ENCODE data around the gene VENTX.
A peak's percentile ranks its signal among the peaks of the same experiment; 100 is the strongest.

- TF ChIP-seq, protein P1, sequence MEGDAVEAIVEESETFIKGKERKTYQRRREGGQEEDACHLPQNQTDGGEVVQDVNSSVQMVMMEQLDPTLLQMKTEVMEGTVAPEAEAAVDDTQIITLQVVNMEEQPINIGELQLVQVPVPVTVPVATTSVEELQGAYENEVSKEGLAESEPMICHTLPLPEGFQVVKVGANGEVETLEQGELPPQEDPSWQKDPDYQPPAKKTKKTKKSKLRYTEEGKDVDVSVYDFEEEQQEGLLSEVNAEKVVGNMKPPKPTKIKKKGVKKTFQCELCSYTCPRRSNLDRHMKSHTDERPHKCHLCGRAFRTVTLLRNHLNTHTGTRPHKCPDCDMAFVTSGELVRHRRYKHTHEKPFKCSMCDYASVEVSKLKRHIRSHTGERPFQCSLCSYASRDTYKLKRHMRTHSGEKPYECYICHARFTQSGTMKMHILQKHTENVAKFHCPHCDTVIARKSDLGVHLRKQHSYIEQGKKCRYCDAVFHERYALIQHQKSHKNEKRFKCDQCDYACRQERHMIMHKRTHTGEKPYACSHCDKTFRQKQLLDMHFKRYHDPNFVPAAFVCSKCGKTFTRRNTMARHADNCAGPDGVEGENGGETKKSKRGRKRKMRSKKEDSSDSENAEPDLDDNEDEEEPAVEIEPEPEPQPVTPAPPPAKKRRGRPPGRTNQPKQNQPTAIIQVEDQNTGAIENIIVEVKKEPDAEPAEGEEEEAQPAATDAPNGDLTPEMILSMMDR (IDR thresholded peaks at IDR 0.05): no peak
- peak in 2 of 4 donors; percentile 17 to 71 for TF ChIP-seq POLR2A (IDR thresholded peaks at IDR 0.05)
Observed at GRCh38 chr10:133261726-133262325, 24.2 kb downstream of the VENTX start.
